ENCODE measurements around the gene DLST. TPM values are rescaled to one million over a fixed set of nuclear protein-coding genes. Genes with fewer than 3 reads are reported as not detected.

DLST gene
- polyA plus RNA-seq (2012; ENCODE audit: insufficient read depth, insufficient read length, low read depth): 85.4 TPM

- Histone ChIP-seq H3K27me3 (no peaks in the 10 kb centered on the region), H3K9me3 (no peaks in the 10 kb centered on the region), H3K4me3 (ENCODE audit: low read depth, low read length) (peak within 1 kb of the TSS; percentile 86), H3K4me1 (no peaks in the 10 kb centered on the region), H3K36me3 (peaks cover 17% of the 10 kb centered on the region)
- TF ChIP-seq CTCF (IDR thresholded peaks at IDR 0.05; ENCODE audit: low read depth, low read length): no peak
- peak; percentile 91 for DNase-seq
These were observed at the start of gene DLST for GRCh38 chr14:74881431-74882102. DLST (plus strand) TSS chr14:74881916; CDS start chr14:74881954, 38 bp downstream.

- no peaks in the 10 kb centered on the region for H3K27me3 ChIP-seq
- H3K36me3 ChIP-seq: peaks cover 32% of the 10 kb centered on the region
- H3K4me1 ChIP-seq: no peaks in the 10 kb centered on the region
- no peak overlapping the region for H3K4me3 ChIP-seq (ENCODE audit: low read depth, low read length)
- no peak for DNase-seq
- H3K9me3 ChIP-seq: no peaks in the 10 kb centered on the region
- TF ChIP-seq CTCF (IDR thresholded peaks at IDR 0.05; ENCODE audit: low read depth, low read length): no peak
These were observed 48.9 kb upstream of the DLST start for GRCh38 chr14:74832849-74833248.

- Histone ChIP-seq H3K27me3 (no peaks in the 10 kb centered on the region), H3K4me1 (no peaks in the 10 kb centered on the region), H3K4me3 (ENCODE audit: low read depth, low read length) (no peak overlapping the region), H3K36me3 (peaks cover 20% of the 10 kb centered on the region), H3K9me3 (no peaks in the 10 kb centered on the region)
- DNase-seq: no peak
- TF ChIP-seq CTCF (IDR thresholded peaks at IDR 0.05; ENCODE audit: low read depth, low read length): no peak
These were observed 46.9 kb upstream of the DLST start for GRCh38 chr14:74834692-74835392.

GRCh38 chr14:74835645-74836250 lies 46.0 kb upstream of the DLST start:
- Histone ChIP-seq H3K27me3 (no peaks in the 10 kb centered on the region), H3K4me1 (no peaks in the 10 kb centered on the region), H3K4me3 (ENCODE audit: low read depth, low read length) (no peak overlapping the region), H3K36me3 (peaks cover 15% of the 10 kb centered on the region), H3K9me3 (no peaks in the 10 kb centered on the region)
- no peak for DNase-seq
- TF ChIP-seq CTCF (IDR thresholded peaks at IDR 0.05; ENCODE audit: low read depth, low read length): no peak

- Histone ChIP-seq H3K4me1 (no peaks in the 10 kb centered on the region), H3K9me3 (no peaks in the 10 kb centered on the region), H3K27me3 (no peaks in the 10 kb centered on the region), H3K4me3 (ENCODE audit: low read depth, low read length) (no peak overlapping the region), H3K36me3 (peaks cover 16% of the 10 kb centered on the region)
- no peak for TF ChIP-seq CTCF (IDR thresholded peaks at IDR 0.05; ENCODE audit: low read depth, low read length)
- no peak for DNase-seq
These were observed 45.3 kb upstream of the DLST start for GRCh38 chr14:74836251-74836960.
